Choroid plexus epithelial cell (primary cell): ENCODE measurements around the gene C8A.

Source experiments
- DNase-seq: peaks from one replicate; pipeline ENCODE4 v3.0.0-alpha.2; 2010; ENCODE audit warnings: low read depth
- H3K4me3 ChIP-seq: 2 replicates; pipeline ENCODE4 v1.5.1; 2011; ENCODE audit warnings: low read depth, mild to moderate bottlenecking, control low read depth, low read length, moderate library complexity
- TF ChIP-seq, protein P1 (sequence below): conservative IDR thresholded peaks from 2 replicates; pipeline ENCODE4 v1.5.1; 2011; ENCODE audit warnings: low read depth, mild to moderate bottlenecking, control low read depth, inconsistent platforms, low read length, moderate library complexity

C8A gene

DNA sequence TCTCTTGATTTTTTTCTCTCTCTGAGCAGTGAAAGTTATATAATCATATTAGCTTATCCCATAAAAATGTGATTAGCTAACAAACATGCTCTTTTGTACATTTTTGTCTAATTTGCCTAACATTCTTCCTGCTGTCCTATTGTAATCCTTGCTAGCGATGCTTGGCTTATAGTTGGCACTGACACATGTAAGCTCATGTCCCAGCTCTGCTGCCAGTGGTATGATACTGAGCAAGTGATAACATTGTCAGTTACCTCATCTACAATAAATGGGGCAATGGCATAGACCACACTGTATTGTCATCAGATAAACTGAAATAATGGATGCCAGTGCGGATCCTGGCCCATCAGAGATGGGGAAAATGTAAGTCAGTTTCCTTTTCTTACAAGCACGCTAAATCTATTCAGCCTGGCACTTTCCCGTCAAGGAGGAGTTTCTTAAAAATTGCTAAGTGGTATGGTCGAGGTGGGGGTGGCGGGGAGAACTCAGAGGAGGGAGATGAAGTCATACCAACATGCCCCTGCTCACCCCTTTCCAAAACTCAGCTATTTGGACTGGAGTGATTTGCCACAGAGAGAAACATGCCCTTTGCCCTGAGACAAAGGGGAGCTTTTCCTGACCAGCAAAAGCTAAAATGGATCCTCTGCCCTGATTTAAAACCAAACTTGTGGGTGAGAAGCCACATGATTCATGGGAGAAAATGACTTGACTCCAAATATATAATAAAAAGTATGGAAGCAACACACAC is 36.7 kb upstream of the C8A start:
- no peak overlapping the region for H3K4me3 ChIP-seq
- TF ChIP-seq, protein P1, sequence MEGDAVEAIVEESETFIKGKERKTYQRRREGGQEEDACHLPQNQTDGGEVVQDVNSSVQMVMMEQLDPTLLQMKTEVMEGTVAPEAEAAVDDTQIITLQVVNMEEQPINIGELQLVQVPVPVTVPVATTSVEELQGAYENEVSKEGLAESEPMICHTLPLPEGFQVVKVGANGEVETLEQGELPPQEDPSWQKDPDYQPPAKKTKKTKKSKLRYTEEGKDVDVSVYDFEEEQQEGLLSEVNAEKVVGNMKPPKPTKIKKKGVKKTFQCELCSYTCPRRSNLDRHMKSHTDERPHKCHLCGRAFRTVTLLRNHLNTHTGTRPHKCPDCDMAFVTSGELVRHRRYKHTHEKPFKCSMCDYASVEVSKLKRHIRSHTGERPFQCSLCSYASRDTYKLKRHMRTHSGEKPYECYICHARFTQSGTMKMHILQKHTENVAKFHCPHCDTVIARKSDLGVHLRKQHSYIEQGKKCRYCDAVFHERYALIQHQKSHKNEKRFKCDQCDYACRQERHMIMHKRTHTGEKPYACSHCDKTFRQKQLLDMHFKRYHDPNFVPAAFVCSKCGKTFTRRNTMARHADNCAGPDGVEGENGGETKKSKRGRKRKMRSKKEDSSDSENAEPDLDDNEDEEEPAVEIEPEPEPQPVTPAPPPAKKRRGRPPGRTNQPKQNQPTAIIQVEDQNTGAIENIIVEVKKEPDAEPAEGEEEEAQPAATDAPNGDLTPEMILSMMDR = no peak
- no peak for DNase-seq

DNA sequence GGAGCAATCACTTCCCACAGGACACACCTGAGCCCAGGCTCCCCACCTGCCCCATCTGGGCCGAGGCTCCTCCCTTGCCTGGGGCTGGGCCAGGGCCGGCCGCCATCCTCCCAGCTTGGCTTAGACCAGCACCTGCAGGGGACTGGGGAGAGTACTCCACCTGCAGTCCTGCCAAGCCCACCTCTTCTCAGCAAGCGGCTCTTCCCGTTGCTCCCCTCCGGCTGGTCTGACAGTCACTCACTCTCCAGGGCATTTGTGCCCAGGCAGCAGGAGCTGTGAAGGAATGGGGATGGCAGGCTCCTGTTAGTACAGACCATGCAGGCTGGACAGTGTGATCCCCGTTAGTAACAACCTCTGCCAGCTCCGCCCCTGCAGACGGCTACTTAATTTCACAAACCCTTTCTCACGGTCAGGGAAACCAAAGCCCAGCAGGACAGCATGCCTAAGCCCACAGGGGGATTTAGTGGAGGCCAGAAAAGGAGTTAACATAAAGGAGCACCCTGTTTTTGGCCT is 35.2 kb upstream of the C8A start, which contains the start of gene FYB2:
Gene FYB2 (minus strand): TSS at position 18 of the 513 bp plus-strand sequence. CDS start 114 bp downstream, outside the sequence.
- H3K4me3 ChIP-seq = no peak within 1 kb of the TSS
- TF ChIP-seq, protein P1 = no peak

DNA sequence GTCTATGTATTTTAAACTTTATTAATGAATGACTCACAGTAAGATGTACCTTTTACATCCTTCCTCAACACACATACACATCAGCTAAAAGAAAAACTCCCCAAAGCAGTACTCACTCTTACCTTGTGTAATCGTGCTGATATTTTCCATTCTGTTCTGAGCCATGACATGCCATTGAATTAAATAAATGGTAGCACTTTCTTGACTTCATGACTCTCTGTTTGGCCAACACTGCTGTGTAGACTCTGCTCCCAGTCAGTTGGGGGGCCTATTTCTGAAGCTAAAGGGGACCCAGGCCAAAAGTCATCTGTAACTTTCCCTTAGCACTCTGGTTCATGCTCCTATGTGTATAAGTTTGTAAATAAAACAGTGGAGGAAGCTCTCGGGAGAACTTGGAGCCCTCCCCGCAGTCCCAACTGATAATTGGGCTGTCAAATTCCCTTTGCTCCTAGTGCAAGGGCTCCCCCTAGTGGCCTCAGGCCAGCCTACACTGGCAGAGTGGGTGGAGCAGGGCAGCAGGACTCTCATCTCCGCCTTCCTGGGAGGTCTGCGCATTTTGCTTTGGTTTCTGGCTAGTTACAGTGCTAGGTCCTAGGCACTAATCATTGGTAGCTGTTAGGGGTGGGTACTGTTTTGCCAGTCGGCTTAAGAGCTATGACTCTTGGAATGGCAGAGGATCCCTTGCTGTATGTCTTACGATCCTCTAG is 33.7 kb upstream of the C8A start:
- no peak overlapping the region for H3K4me3 ChIP-seq
- TF ChIP-seq, protein P1 = peak; percentile 99
- DNase-seq = peak; percentile 82

More for the DNA sequence above, 35.2 kb upstream of the C8A start, which contains the start of gene FYB2:
- DNase-seq = peak; percentile 68

DNA sequence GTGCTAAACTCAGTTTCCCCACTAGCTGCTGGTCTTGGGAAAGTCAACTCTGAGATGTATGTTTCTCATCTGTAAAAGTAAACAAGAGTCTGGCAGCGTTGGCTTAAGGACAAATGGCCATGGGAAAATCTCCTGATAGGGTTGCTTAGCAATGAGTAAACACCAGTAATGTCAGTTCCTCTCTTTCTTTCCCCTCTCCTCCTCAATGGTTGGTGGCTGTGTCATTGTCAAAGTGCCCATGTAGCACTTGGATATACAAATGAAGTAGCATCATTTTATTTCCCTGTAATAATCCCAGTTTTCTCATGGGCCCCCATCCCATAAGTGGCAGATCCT is 33.2 kb upstream of the C8A start:
- TF ChIP-seq, protein P1 = no peak
- DNase-seq = peak; percentile 39

DNA sequence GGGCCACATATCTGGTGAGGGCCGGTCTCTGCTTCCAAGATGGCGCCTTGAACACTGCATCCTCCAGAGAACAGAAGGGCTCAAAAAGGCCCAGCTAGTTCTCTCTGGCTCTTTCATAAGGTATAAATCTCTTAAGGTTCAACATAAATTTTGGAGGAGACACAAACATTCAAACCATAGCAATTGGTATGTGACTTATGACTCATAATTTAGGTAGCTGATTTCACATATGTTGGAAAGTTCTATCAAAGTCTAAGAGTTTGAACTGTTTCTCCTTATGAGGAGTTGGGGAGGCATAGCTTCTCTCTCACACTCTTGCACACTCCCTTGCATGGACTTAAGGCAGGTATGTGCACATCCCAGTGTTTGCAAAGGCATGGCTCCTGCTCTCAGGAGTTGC is 30.3 kb upstream of the C8A start:
- no peak overlapping the region for H3K4me3 ChIP-seq
- DNase-seq = peak; percentile 14
- TF ChIP-seq, protein P1 = no peak

More for the DNA sequence above, 33.2 kb upstream of the C8A start:
- no peak overlapping the region for H3K4me3 ChIP-seq

DNA sequence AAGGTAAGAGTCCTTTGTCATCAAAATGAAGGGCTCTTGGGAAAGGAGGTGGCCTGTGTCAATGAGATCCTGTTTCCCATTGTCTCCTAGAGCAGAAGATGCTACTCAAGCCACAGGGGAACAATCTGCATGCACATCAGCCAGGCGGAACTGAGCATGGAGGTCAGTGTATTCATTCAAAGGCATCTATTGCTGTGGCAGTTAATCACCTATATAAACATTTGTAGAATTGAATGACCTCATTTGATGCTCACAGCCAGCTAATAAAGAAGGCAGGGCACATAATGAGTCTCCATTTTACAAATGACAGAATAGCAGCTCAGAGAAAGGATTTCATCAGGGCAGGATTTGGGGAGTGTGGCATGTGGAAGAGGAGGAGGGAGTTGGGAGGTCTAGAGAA is 29.7 kb upstream of the C8A start:
- DNase-seq = no peak
- TF ChIP-seq, protein P1 = no peak
- no peak overlapping the region for H3K4me3 ChIP-seq
